ENCODE measurements around the gene SEC23A.

- TF ChIP-seq CTCF (IDR thresholded peaks at IDR 0.05): no peak
- TF ChIP-seq EZH2 (IDR thresholded peaks at IDR 0.05): no peak
Measured at GRCh38 chr14:39090548-39091111, 12.4 kb downstream of the SEC23A start.
